Mesodermal cell (in vitro differentiated cells): ENCODE measurements around the gene COL27A1.

Source experiments
- H3K27ac ChIP-seq: 2 replicates; pipeline ENCODE4 v1.7.0; 2013; ENCODE audit warnings: mild to moderate bottlenecking, low read depth, low read length, moderate library complexity; ENCODE audit not compliant: severe bottlenecking
- H3K36me3 ChIP-seq: 2 replicates; pipeline ENCODE4 v1.7.1; 2013; ENCODE audit warnings: mild to moderate bottlenecking, low read length, moderate library complexity; ENCODE audit not compliant: control insufficient read depth, insufficient read depth
- H3K4me1 ChIP-seq: one replicate; pipeline ENCODE4 v1.7.1; 2013; ENCODE audit warnings: mild to moderate bottlenecking, low read length; ENCODE audit not compliant: insufficient read depth, control insufficient read depth, poor library complexity, severe bottlenecking
- H3K4me3 ChIP-seq: 2 replicates; pipeline ENCODE4 v1.7.0; 2013; ENCODE audit warnings: low read length, control low read depth, mild to moderate bottlenecking; ENCODE audit not compliant: insufficient read depth, poor library complexity, severe bottlenecking; ENCODE audit errors: extremely low read depth
- H3K9me3 ChIP-seq: 2 replicates; pipeline ENCODE4 v1.7.1; 2013; ENCODE audit warnings: mild to moderate bottlenecking, low read length, moderate library complexity; ENCODE audit not compliant: control insufficient read depth
- WGBS, 2 experiments: methylation state at CpG; one replicate each; pipeline ENCODE4 v1.1.5; 2013; ENCODE audit warnings: missing lambda C conversion rate in 2 of 2; ENCODE audit not compliant: insufficient coverage in 2 of 2; 5-methylcytosine and 5-hydroxymethylcytosine counted together

The COL27A1 gene

DNA sequence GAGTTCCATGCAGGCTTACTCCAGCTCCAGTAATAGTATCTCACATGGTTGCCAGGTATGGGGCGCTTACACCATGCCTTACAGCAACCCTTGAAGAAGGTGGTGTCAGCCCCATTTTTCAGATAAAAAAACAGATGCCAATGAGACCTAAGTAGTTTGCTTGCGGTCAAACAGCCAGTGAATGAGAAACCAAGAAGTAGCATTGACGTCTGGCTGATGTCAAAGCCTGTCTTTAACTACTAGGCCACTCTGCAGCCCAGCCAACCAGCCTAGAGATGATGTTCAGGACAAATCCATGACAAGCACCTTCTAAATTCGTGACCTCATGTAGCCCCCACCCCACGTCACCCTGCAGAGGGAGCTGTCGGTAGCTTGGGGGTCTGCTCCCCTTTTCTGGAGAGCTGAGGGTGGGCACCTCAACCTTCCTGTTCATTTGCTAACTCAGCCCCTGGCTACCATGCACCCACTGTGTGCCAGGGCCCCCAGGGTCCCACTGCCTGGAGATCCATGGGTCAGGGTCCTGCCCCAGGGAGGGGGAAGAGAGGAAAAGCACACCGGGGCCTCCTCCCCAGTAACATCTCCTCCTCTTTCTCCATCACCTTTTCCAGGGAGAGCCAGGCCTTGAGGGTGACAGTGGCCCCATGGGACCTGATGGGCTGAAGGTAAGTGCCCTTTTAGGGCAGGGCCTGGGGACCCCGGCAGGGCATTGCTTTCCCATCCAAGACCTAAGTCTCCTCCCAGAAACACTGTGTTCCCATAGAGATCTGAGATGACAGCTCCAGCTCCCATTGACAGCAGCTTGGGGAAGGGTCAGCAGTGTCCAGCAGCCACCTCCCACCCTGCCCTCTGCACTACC is 115.0 kb downstream of the COL27A1 start:
- WGBS, 2 experiments = 93% methylated on average over 7 of the region's 8 CpGs
- peaks cover 52% of the 10 kb centered on the region for H3K36me3 ChIP-seq

DNA sequence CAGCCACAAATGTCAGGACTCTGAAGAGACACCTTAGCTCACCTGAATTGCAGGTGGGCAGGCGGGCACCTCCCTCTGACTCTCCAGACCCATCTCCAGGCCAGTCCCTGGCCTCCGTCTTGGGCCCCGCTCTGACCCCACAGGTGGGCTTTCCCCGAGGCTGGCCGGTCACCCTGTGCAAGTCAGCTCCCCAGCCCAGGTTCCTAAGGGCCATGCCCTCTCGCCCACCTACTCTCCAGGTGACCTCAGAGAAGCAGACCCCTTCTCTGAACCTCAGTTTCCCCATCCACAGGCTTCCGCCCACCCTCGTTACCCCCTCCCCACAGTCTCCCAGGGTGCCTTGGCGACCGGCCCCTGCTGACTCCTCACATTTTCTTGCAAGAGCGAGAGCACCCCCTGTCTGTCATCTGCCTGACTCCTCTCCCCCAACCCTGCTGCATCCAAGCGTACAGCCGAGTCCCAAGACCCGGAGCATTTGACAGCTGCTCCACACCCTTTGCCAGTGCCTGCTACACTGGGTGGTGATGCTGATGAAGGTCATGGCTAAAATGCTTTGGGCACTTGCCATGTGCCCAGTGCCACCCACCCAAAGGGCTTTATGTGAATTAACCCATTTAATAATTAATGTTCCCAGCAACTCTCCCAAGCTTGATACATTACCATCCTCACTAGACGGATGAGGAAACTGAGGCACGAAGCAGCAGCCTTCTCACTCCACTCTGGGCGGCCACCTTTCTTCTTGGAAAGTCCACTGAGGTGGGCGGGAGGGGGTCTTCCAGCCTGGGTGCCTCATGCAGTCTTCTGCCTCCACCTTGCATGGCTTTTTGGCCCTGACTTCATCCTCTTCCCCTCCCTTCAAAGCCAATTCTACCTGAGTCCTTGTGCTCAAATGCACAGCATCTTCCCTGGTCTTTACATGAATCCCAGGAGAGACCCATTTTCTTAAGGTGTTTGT is 116.5 kb downstream of the COL27A1 start:
- Histone ChIP-seq H3K36me3 (peaks cover 54% of the 10 kb centered on the region), H3K9me3 (no peaks in the 10 kb centered on the region), H3K27ac (no peak overlapping the region), H3K4me3 (no peak overlapping the region), H3K4me1 (peaks cover 22% of the 10 kb centered on the region)
- 87 to 89% methylated on average over 14 to 17 of the region's 18 CpGs for WGBS, 2 experiments

More for the DNA sequence above, 115.0 kb downstream of the COL27A1 start:
- H3K4me3 ChIP-seq = no peak overlapping the region
- no peak overlapping the region for H3K27ac ChIP-seq
- peaks cover 7% of the 10 kb centered on the region for H3K4me1 ChIP-seq
- no peaks in the 10 kb centered on the region for H3K9me3 ChIP-seq

DNA sequence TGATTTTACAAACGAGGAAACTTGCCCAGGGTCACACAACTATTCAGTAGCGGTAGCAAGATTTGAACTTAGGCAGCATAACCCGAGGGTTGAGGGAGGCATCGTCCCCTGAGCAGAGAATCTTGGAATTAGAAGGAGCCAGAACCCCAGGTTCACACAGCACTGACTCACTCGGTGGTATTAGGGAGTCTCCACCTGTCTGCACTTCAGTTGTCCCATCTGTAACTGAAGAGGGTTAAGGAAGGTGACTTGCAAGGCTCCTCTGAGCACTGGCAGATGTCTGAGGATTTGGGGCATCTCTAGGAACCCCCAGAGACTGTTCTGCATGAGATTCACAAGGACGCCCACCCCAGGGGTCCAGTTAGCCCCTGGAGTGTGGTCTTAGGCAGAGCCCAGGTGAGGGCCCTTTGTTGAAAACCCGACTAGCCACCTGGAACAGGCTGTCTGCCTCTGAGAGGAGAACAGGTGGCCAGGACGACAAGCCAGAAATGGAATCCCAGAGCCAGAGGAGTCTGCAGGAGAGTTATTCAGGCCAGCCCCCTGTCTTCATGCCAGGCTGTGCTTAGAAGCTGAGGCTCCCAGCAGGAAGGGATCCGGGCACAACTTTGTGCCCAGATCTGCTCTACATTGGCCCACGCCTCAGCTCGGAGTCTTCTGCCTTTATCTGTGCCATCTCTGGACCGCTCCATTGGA is 117.5 kb downstream of the COL27A1 start:
- peaks cover 29% of the 10 kb centered on the region for H3K4me1 ChIP-seq
- WGBS, 2 experiments = 92 to 94% methylated on average over 12 of the region's 12 CpGs

DNA sequence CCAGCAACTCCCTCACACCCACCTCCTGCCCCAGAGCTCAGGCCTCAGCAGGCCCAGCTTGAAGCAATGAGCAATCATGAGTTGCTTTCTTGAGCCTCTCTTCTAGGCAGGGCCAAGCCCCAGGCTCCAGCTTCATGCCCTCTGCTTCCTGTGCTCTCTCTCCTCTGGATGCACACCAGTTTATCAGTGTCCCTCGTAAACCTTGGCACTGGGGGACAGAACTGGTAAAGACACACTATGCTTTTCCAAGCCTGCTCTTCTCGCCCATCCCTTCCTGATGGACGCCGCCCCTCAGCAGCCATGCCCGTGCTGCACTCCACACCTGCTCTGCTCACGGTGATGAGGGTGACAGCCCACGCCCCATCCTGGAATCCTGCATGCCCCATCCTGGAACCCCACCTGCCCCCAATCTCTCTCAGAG is 118.1 kb downstream of the COL27A1 start:
- Histone ChIP-seq H3K4me3 (no peak overlapping the region), H3K9me3 (no peaks in the 10 kb centered on the region)
- WGBS, 2 experiments = 88 to 95% methylated on average over 7 of the region's 7 CpGs

More for the DNA sequence above, 117.5 kb downstream of the COL27A1 start:
- no peak overlapping the region for H3K27ac ChIP-seq
- no peaks in the 10 kb centered on the region for H3K9me3 ChIP-seq
- peaks cover 46% of the 10 kb centered on the region for H3K36me3 ChIP-seq
- no peak overlapping the region for H3K4me3 ChIP-seq

DNA sequence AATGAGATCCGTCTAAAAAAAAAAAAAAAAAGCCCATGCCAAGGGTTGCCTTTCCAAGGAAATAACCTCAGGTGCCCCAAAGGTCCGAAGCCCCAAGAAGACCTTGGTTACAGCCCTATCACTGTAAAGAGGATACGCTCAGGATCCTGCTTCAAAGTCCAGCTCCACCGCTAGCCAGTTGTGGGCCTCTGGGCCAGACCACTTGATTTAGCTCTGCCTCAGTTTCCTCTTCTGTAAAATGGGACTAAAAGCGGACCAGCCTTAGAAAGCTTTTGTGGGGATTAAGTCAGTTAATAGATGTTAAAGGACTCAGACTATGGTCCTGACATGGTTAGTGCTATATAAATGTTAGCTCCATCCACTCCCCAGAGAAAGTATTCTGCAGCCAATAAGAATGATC is 118.9 kb downstream of the COL27A1 start:
- Histone ChIP-seq H3K4me3 (no peak overlapping the region), H3K36me3 (peaks cover 47% of the 10 kb centered on the region), H3K9me3 (no peaks in the 10 kb centered on the region), H3K4me1 (peaks cover 36% of the 10 kb centered on the region), H3K27ac (no peak overlapping the region)
- 97 to 100% methylated on average over 5 of the region's 5 CpGs for WGBS, 2 experiments

More for the DNA sequence above, 118.1 kb downstream of the COL27A1 start:
- Histone ChIP-seq H3K4me1 (peaks cover 31% of the 10 kb centered on the region), H3K27ac (no peak overlapping the region), H3K36me3 (peaks cover 47% of the 10 kb centered on the region)

DNA sequence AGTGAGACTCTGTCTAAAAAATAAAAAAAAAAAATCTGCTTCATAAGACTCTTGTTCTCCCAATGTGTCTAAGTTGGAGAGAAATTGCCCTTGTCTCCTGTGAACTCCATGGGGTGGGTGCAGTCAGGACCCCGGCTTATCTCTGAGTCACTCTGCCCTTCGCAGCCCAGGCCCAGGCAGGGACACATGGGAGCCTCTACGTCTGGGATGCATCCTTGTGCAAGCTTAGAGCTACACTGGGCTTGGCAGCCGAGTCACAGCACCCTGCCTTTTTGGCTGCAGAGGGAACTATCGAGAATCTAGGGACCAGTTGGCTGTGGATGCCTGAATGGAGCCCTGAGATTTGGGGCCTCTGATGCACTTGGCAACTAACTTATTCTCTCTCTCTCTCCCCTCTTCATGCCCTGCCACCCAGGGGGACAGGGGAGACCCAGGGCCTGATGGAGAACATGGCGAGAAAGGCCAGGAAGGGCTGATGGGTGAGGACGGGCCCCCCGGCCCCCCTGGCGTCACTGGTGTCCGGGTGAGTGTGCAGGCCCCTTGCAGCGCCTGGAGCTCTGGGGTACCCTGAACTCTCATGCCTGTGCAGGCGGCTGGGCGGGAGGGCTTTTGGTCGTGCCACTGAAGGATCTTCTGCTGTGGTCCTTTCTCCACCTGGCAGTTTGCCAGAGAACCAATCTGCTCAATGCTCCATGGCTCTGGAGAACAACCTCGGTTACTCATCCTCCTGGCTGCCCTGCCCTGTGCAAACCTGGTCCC is 120.1 kb downstream of the COL27A1 start:
- Histone ChIP-seq H3K9me3 (no peaks in the 10 kb centered on the region), H3K27ac (no peak overlapping the region), H3K4me3 (no peak overlapping the region), H3K4me1 (peaks cover 40% of the 10 kb centered on the region), H3K36me3 (peaks cover 44% of the 10 kb centered on the region)
- WGBS, 2 experiments = 87 to 91% methylated on average over 13 to 14 of the region's 15 CpGs

DNA sequence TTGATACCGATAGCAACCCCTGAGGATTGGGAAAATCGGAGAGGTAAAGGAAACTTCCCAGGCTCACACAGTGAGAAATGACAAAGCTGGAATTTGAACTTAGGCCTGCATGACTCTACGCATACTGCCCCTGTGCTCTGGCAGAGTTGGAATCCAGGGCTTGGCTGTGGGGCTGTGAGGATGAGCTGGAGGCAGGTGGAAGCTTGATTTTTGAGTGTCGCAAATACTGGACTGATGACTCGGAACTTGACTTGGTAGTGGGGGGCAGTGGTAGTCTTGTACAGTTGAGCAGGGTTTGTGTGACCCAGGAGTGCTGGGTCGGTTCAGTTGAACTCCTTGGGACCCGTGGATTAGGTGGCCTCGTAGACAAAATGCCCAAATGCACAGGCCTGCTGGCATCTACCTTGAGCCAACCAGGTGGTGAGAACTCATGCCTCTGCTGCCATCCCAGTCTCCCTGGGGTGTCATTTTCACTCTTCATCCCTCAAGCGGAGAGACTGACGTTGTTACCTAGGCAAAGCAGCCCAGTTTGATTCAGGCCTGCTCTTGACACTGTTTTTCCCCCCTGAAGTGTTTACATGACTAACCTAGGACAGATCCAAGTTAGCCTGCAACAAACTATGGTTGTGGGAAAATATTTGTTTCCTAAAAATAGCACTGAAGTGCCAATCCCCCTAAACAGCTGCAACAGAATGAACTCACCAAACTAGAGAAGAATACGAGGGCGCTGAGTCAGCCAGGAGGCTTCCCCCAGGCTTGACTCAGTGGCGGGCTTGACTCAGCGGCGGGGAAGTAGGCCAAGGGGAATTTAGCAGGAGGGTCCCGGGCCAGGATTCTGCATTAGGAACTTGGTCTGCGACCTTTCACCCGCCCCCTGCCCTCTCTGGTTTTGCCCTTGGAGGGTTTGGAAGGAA is 121.8 kb downstream of the COL27A1 start:
- 92 to 95% methylated on average over 10 to 14 of the region's 18 CpGs for WGBS, 2 experiments
- peak overlapping the region; percentile 81 for H3K27ac ChIP-seq
- peaks cover 39% of the 10 kb centered on the region for H3K36me3 ChIP-seq
- H3K4me1 ChIP-seq = peaks cover 40% of the 10 kb centered on the region
- no peak overlapping the region for H3K4me3 ChIP-seq
- no peaks in the 10 kb centered on the region for H3K9me3 ChIP-seq

DNA sequence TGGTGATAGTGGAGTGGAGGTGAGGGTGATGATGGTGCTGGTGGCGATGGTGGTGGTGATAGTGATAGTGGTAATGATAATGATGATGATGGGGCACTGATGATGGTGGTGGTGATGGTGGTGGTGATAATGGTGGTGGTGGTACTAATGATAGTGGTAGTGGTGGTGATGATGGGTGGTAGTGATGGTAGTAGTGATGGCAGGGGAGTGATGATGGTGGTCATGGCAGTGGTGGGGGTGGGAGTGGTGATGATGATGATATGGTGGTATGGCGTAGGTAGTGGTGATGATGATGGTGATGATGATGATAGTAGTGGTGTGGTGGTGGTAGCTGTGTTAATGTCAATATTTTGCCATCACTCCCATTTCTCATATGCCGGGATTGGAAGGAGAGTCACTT is 123.0 kb downstream of the COL27A1 start:
- Histone ChIP-seq H3K36me3 (peaks cover 36% of the 10 kb centered on the region), H3K4me3 (no peak overlapping the region), H3K9me3 (no peaks in the 10 kb centered on the region), H3K4me1 (peaks cover 49% of the 10 kb centered on the region), H3K27ac (no peak overlapping the region)
- 57 to 100% methylated on average over 1 to 2 of the region's 3 CpGs for WGBS, 2 experiments

DNA sequence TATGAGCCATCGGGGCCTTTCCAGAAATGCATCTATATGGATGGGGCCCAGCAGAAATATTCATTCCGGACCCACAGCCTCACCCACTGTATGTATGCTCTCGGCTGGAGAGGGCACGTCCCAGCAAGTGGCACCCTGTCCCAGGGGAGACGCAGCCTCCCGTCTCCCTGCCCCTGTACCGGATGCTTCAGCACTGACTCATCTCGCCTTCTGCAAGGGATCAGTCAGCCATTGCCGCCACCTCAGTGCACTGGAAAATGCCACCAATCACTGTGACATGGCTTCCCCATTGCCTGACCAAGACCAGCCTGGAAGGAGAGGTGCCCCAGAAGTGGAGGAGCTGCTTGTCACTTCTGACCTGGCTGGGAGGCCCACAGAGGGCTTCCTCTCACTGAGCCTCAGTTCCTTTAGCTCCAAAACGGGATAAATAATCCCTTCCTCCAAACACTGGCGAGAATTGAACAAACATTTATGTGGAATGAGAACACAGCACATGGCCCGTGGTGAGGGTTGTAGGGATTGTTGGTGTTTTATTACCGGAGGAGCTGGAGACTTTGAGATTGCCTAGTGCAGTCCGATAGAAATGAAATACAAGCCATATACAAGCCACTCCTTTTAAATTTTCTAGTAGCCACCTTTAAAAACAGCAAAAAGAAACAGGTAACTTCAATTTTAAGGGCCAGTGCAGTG is 123.7 kb downstream of the COL27A1 start:
- 86 to 89% methylated on average over 8 to 11 of the region's 14 CpGs for WGBS, 2 experiments
- peaks cover 43% of the 10 kb centered on the region for H3K36me3 ChIP-seq
- no peak overlapping the region for H3K4me3 ChIP-seq
- H3K27ac ChIP-seq = peak overlapping the region; percentile 49
- H3K9me3 ChIP-seq = no peaks in the 10 kb centered on the region
- peaks cover 51% of the 10 kb centered on the region for H3K4me1 ChIP-seq
